ENCODE measurements around the gene LTBP2. TPM values are rescaled to one million over a fixed set of nuclear protein-coding genes. Genes with fewer than 3 reads are reported as not detected.

LTBP2 gene
- total RNA-seq, 1 experiment from 2014 or later: 1.7 TPM

DNA sequence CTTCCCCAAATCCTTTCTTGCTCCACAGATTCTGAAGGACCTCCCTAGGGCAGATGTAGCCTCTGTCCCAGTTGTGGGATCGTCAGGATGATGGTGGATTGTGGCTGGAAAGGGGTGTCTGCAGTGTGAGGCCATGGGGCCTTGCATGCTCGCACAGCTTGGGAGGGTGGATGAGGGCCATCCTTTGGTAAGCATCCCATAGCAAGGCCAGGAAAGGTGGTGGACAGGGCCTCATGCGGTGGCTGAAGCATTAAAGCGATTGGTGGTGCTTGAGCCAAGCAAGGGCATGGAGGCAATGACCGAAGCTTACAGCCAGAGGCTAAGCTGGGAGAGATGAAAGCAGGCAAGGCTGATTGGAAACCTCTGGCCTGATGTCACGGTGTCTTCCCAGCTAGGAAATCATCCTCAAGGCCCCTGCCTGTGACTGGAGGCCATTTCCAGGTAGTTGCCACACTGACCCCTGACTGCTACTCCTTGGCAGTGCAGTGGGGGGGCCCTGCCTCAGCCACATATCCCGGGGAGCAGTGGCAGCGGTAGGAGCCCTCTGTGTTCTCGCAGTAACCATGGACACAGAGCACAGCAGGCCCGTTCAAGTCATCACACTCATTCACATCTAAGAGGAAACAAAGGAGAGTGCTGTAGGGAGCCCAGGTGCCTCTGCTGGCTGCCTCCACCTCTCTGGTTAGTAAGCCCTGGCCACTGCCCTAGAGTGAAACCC is 111.5 kb downstream of the LTBP2 start:
- no peak for DNase-seq (ENCODE audit: low read depth, low spot score)
- in situ Hi-C loops (cut with HindIII; ENCODE audit: low pct_unique_long_range_greater_than_20kb, low sequenced_read_pairs): no loop called here

DNA sequence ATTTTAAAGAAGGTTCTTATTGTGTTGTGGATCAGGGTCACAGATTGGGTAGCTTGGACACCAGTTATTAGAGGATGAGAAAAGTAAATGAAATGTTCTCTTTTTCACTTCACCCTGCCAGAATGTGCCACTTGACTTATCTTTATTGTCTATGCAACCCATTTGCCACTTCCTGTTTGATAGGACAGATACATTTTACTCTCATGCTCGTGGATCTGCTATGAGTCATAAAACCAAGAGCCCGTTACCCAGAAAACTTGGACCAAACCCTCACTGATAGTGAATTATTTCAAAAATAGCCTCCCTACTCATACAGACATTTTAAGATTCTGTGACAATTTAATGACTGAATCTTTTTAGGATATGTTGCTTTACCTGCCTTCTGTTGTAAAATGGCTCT is 116.7 kb downstream of the LTBP2 start:
- in situ Hi-C loops (cut with HindIII; ENCODE audit: low pct_unique_long_range_greater_than_20kb, low sequenced_read_pairs): no loop called here
- DNase-seq (ENCODE audit: low read depth, low spot score): no peak

DNA sequence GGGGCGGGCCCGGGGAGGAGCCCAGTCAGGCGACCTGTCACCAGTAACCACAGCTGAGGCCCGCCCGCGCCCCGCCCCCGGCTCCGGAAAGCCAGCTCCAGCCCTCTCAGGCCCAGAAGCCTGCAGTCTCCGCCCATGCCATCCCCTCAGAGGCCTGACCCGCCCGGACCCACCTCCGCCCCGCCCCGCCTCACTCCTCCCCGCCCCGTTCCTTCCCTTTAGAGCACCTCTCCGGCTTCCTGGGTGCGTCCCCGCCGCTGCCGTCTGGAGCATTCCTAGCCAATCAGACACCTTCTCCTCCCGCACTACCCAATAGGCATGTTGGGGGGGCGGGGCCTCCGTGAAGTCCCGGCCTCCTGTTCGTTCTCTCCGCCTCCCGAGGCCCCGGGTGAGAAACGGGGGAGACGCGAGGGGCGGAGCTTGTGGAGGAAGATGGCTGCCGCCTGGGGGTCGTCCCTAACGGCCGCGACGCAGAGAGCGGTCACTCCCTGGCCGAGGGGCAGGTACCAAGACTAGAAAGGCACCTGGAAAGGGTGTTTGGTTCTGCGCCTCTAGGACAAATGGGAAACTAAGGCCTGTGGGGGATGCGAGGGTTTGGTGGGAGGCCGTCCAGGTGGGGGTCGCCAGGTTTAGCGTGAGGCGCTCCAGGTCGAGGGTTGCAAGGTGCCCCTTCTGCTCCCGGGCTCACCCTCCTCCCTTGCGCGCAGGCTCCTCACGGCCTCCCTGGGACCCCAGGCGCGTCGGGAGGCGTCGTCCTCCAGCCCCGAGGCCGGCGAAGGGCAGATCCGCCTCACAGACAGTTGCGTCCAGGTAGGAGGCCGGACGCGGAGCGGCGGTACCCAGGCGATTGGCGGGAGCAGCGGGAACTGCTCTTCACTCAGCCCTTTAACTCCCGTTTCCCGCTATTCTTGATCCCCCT is 118.4 kb downstream of the LTBP2 start, which contains the start of gene ISCA2:
Gene ISCA2 (plus strand): TSS at position 423 of the 919 bp plus-strand sequence. CDS start 10 bp downstream, at position 433.
- in situ Hi-C loops (cut with HindIII; ENCODE audit: low pct_unique_long_range_greater_than_20kb, low sequenced_read_pairs): no loop called here
- DNase-seq (ENCODE audit: low read depth, low spot score): peak; percentile 99

DNA sequence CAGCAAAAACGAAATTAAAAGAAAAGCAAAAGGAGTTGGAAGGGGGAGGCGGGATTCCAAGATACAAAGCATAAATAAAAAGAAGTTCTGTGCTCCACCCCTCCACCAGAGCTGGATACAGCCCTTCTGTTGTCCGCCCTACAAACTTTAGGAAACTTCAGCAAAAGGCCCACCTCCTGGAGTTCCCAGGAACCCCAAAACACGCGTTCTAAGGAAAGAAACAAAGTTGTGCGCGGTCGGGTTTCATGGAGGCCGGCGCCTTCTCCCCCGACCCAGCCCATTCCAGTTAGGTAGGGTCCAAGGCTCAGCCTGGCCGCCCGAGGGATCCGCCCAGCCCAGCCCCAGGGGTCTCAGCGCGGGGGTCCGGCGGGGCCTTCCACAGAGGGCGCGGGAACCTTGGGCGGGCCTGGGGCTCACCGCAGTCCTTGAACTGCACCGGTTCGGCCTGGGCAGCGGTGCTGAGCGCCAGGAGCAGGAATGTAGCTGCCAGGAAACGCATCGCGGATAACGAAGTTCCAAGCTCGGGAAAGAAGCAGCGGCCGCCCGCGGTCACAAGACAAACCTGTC is 119.2 kb downstream of the LTBP2 start, which contains the start of gene NPC2:
Gene NPC2 (minus strand): TSS at position 530 of the 567 bp plus-strand sequence. CDS start 31 bp downstream, at position 499.
- in situ Hi-C loops (cut with HindIII; ENCODE audit: low pct_unique_long_range_greater_than_20kb, low sequenced_read_pairs): no loop called here
- DNase-seq (ENCODE audit: low read depth, low spot score): no peak

DNA sequence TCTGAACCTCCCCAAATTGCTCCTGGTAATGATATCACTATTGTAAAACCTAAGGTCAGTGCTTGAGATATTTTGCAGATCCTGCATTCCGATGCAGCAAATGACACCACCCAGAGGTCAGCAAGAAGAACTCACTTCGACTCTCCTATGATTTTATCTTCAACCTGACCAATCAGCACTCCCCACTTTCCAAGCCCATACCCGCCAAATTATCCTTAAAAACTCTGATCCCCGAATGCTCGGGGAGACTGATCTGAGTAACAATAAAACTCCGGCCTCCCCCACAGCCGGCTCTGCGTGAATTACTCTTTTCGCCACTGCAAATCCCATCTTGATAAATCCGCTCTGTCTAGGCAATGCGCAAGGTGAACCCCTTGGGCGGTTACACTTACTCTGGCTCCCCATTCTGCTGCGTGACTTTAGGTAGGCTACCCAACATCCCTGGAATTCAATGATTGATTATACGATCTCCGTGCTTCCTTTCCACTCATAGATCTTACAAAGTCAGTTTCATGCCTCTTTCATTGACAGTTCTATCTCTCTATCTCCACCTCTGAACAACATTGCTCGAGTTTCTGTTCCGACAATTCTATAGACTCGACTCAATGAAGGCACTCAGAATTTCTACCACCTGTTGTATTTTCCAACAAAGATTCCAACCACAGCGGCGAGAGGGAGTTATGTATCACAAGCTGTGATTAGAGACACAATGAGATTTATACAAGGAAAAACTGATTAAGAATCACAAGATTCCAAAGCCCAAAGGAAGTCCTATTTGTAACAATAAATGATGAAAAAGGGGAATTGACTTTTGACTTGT is 119.9 kb downstream of the LTBP2 start:
- DNase-seq (ENCODE audit: low read depth, low spot score): peak; percentile 64
- in situ Hi-C loops (cut with HindIII; ENCODE audit: low pct_unique_long_range_greater_than_20kb, low sequenced_read_pairs): no loop called here

DNA sequence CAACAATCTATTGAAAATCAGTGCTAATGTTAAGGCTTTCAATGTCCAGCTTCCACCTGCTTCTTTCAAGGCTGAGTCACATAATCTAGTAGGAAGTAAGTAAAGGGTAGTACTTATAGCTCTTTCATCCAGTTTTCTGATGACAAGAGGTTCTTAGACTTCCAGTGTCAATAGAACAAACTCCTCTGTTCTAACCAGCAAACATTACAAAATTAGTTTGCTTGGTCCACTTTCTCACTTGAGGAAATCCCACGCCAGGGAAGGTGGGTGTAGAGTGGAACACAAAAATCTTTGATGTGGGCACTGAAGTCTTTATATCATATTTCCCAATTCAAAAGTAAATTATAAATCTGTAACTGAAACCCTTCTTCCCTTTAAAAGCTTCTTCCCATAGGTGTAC is 121.6 kb downstream of the LTBP2 start:
- in situ Hi-C loops (cut with HindIII; ENCODE audit: low pct_unique_long_range_greater_than_20kb, low sequenced_read_pairs): no loop called here
- DNase-seq (ENCODE audit: low read depth, low spot score): no peak

DNA sequence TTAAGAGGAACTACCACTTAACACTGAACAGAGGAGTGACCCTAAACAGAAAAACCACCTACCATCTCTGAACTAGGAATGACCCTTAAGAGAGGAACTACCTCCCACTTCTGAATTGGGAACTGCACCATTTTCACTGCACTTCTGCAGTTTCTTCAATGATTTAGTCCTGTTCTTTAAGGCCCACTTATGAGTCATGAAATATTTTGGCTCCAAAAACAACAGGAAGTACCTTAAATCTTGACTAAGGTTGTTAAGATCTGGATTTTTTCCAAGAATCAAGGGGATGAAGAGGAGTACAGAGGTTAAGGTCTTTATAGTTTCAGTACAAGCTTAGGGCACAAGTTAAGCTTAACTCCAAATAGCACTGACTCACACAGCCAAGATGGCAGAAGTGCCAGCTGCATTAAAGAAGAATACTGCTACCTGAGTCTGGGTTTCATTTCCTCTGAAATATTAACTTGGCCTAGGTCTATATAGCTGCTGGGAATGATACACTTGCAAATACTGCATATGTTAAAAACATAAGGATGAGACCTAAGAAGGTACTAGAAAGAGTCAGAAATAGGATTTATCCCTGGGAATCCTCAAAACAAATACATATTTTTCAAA is 123.1 kb downstream of the LTBP2 start:
- DNase-seq (ENCODE audit: low read depth, low spot score): no peak
- in situ Hi-C loops (cut with HindIII; ENCODE audit: low pct_unique_long_range_greater_than_20kb, low sequenced_read_pairs): no loop called here

DNA sequence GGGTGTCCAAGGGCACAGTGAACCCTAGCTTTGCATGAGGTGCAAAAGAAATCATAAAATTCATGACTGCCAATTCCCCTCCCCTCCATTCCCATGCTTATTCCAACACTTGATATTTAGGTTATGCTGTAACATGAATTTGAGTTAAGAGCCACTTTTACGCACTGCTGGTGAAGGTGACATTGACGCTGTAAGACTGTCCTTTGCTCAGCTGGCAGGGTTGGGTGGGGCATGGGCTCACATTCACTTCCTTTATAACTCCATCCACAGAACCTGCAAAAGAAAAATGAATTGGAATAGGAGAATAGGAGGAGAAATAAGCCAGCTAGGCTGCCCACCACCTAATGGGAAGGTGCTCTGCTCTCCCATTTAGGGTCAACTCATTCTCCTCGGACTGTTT is 125.9 kb downstream of the LTBP2 start:
- DNase-seq (ENCODE audit: low read depth, low spot score): no peak
- in situ Hi-C loops (cut with HindIII; ENCODE audit: low pct_unique_long_range_greater_than_20kb, low sequenced_read_pairs): no loop called here

DNA sequence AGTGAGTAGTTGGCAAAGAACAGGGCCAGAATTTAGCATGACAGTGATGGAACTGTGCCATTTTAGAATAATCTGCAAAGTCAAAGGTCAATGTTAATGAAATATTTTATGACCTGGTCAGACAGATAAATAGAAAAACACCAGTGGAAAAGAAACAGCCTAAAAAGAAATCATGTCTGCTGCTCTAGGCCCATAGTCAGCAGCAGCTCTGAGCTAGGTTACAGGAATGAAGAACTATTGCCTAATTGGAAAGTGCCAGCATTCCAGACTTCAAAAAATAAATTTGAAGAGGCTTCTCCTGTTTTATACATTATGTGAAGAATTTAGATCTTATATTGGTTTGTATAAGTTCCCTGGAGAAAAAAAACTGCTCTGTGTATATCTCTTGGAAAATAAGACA is 128.7 kb downstream of the LTBP2 start:
- no peak for DNase-seq (ENCODE audit: low read depth, low spot score)
- in situ Hi-C loops (cut with HindIII; ENCODE audit: low pct_unique_long_range_greater_than_20kb, low sequenced_read_pairs): no loop called here

DNA sequence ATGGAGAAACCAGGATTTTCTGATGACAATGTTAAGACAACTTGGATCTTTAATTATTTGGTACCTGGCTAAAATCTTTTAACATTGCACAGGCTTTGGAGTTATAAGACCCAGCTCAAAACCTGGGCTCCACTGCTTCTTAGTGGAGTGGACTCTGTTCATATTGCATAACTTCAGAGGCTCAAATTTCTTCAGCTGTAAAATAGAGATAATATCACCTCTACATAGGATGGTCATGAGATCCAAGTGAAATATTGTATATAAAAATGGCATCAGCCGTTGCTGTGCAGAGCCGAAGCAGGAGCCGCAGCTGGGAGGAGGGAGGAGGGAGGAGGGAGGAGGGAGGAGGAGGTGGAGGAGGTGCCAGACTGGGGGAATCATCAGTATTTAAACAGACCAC is 129.5 kb downstream of the LTBP2 start:
- DNase-seq (ENCODE audit: low read depth, low spot score): no peak
- in situ Hi-C loops (cut with HindIII; ENCODE audit: low pct_unique_long_range_greater_than_20kb, low sequenced_read_pairs): no loop called here

DNA sequence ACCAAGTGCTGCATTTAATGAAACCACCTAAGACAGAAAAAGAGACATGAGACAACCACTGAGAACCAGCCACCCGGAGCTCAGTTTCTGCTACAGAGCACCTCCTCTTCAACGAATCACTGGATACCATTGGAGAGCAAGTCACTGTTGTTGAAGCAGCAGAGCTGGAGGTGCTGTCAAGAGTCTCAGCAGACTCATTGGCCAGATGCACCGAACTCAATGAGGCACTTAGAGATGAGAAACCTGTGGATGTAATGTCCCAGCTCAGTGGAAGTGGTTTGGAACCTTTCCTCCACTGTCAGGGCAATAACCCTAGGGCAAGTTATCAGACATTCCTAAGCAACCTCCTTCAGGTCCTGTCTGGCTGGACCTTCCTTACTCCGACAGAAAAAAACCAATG is 132.0 kb downstream of the LTBP2 start:
- in situ Hi-C loops (cut with HindIII; ENCODE audit: low pct_unique_long_range_greater_than_20kb, low sequenced_read_pairs): no loop called here
- DNase-seq (ENCODE audit: low read depth, low spot score): no peak

DNA sequence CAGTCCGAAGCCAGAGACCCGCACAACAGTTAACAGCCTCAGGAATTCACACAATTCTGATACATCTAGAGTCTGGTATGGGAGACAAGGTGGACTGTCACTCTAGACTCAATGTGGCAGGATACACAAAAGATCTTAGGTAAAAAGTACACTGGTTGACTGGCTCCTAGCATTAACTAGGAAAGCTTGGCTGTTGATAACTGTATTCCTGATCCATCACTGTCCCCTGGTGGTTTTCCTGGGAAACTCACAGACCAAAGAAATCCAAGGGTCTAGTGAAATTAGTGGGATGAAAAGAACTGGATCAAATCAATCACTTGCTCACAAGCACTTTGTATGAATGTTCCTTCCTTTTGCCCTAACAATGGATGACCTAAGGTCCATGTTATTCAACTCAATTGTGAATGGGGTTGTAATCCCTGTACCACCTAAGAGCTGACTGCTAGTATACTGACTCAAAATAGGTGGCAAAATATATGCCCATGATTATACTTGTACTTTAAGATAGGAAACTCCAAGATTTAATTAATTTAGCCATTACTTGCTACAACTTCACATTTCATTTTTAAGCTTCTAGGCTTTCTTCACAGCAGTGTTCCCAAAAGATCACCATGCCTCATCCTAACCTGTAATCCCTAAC is 132.9 kb downstream of the LTBP2 start:
- in situ Hi-C loops (cut with HindIII; ENCODE audit: low pct_unique_long_range_greater_than_20kb, low sequenced_read_pairs): no loop called here
- DNase-seq (ENCODE audit: low read depth, low spot score): peak; percentile 61

DNA sequence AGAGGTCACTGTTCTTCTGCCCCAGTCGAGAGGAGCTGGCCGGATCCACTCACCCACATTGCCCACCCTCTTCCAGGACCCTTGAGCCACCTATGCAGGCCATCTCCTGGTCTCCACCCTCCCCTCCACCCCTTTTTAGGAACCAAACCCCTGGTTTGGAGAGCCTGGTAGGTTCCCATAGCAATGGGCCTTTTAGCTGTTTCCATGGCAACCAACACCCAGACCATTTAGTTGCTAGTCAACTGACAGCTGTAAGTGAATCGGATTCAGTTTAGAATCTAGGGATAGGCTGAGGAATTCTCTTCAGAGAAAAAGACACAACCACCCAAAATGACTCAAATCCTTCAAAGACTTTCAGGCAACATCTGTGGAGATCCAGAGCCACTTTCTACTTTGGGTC is 135.4 kb downstream of the LTBP2 start:
- in situ Hi-C loops (cut with HindIII; ENCODE audit: low pct_unique_long_range_greater_than_20kb, low sequenced_read_pairs): no loop called here
- no peak for DNase-seq (ENCODE audit: low read depth, low spot score)

DNA sequence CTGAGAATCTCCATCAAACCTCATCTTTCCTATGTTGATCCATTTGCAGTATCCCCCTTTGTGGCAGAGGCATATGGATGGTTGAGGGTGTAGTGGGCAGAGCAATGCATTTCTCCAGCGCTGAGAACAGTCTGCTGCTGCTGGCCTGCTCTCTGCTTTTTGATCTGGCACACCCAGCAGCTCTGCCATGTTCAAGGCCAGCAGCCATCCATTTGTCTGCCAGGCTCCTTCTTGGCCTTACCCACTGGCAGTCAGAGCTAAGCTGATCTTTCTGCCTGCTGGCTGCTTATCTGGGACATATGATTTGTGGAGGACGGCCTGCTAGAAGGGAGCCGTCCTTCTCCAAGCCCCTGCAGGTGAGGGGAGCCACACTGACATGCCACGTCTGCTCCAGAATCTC is 135.9 kb downstream of the LTBP2 start:
- no peak for DNase-seq (ENCODE audit: low read depth, low spot score)
- in situ Hi-C loops (cut with HindIII; ENCODE audit: low pct_unique_long_range_greater_than_20kb, low sequenced_read_pairs): no loop called here

DNA sequence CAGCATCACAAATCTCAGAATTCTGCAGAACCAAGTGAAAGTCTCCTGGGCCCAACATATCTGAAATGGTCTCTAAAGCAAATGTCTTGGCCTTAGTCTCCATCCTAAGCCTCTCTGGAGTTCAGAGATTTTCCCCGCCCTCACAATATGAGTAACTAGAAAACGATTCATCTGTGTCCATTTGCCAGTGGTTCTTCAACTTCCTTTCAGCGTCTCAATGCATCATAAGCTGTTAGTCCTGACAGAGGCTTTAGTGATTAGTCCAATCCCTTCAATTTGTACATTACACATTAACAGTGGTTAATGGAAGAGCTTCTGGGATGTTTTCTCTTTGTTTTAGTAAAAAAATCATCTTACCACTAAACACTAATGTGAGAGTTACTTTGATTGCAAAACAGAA is 136.4 kb downstream of the LTBP2 start:
- in situ Hi-C loops (cut with HindIII; ENCODE audit: low pct_unique_long_range_greater_than_20kb, low sequenced_read_pairs): no loop called here
- no peak for DNase-seq (ENCODE audit: low read depth, low spot score)

DNA sequence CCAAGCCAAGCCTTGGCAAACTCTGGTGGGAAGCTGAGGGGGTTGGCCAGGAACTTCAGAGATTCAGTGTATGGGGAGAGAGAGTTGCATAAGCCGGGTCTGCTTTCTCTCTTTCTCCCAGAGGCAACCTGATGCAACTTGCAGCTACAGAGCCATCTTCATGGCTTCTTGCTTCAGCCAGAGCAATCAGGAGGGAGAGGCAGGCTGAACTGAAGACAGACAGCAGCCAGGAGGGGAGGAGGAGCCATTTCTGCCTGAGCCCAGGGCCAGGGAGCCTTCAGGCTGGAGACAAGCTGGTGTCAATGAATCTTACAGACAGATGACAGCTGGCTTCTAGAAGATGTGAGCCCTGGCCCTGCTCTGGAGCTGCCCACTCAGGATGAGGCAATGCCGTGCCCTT is 137.7 kb downstream of the LTBP2 start:
- in situ Hi-C loops (cut with HindIII; ENCODE audit: low pct_unique_long_range_greater_than_20kb, low sequenced_read_pairs): no loop called here
- no peak for DNase-seq (ENCODE audit: low read depth, low spot score)

DNA sequence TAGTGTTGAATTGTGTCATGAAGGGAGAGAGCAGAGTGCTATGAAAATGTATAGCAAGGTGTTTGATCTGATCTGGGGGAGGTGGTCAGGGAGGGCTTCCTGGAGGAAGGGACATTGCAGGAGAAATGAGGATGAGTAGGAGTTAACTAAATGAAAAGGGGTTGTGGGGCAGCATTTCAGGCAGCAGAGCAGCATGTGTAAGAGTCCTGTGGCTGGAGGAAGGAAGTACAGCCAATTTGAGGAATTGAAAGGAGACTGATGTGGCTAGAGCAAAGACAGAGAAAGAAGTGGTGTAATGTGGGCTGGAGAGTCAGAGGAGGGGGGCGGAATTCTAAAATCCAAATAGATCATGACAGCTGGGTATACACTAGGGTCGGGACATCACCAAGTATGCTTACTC is 139.4 kb downstream of the LTBP2 start:
- in situ Hi-C loops (cut with HindIII; ENCODE audit: low pct_unique_long_range_greater_than_20kb, low sequenced_read_pairs): no loop called here
- no peak for DNase-seq (ENCODE audit: low read depth, low spot score)
